Measurements from ENCODE around the gene PAX5. TPM values are rescaled to one million over a fixed set of nuclear protein-coding genes. Genes with fewer than 3 reads are reported as not detected.

The PAX5 gene
- total and polyA plus RNA-seq, 2 of the 13 experiments (the other 11 are each of a cell fraction or from before 2014, with no cell fraction given) = not detected

- H3K79me2 ChIP-seq (ENCODE audit: insufficient read depth, low read length) = no peaks in the 10 kb centered on the region
- no peaks in the 10 kb centered on the region for H4K20me1 ChIP-seq (ENCODE audit: insufficient read depth, low read length)
- H3K36me3 ChIP-seq (replicated peaks in 1 of 2; ENCODE audit: control insufficient read depth in 1 of 2, insufficient read depth in 2 of 2, low read length in 2 of 2) = no peaks in the 10 kb centered on the region
- H3K4me3 ChIP-seq (replicated peaks in 1 of 3; ENCODE audit: insufficient read depth in 1 of 3, low read depth in 2 of 3, low read length in 3 of 3) = no peak overlapping the region
- intact Hi-C loops (cut with micrococcal nuclease; ENCODE audit: unreplicated experiment) (no loop called here), in situ Hi-C loops (cut with HindIII; ENCODE audit: extremely low pct_ligation_motif_present, low pct_unique_long_range_greater_than_20kb) (no loop called here)
- H3K27me3 ChIP-seq (ENCODE audit: control insufficient read depth in 1 of 2, insufficient read depth in 2 of 2, low read length in 2 of 2) = no peaks in the 10 kb centered on the region
- no peaks in the 10 kb centered on the region for H3K4me1 ChIP-seq (ENCODE audit: insufficient read depth, low read length)
- 47% methylated on average over 6 of the region's 10 CpGs for WGBS (ENCODE audit: low lambda C conversion rate)
- no peaks in the 10 kb centered on the region for H3K9me3 ChIP-seq (ENCODE audit: low read length)
- BruUV-seq (replicated peaks) = no TSS peak
- CTCF ChIA-PET (ENCODE audit: low intra/inter-chr PET ratio, low total read pairs) = no interaction called here
- no peak for DNase-seq (ENCODE audit: low spot score)
- H2AFZ ChIP-seq (ENCODE audit: low read length) = no peak overlapping the region
- peak; percentile 36; the same call in 2 of the 3 replicates for ATAC-seq
- no peak overlapping the region for H3K9ac ChIP-seq (ENCODE audit: insufficient read depth, low read depth, low read length)
- TF ChIP-seq KLF6 (CRISPR knock-in tag; IDR thresholded peaks at IDR 0.05) (no peak), MAFF (IDR thresholded peaks at IDR 0.05; ENCODE audit: low read depth, low read length) (peak; percentile 92), MAFK (conservative IDR thresholded peaks at IDR 0.05 in 1 of 2, IDR thresholded peaks at IDR 0.05 in 1 of 2; ENCODE audit: low read length in 2 of 2) (peak; percentile 88 to 94)
- no peak overlapping the region for H3K27ac ChIP-seq (ENCODE audit: extremely low read length, insufficient read depth, low read length)
- POLR2A ChIA-PET = no interaction called here
- no peak overlapping the region for H3K4me2 ChIP-seq (ENCODE audit: low read depth, low read length)
- no peak for FAIRE-seq
Measured at GRCh38 chr9:36913393-36914211, 120.5 kb downstream of the PAX5 start.

- H3K4me1 ChIP-seq (ENCODE audit: insufficient read depth, low read length) = no peaks in the 10 kb centered on the region
- no peak for FAIRE-seq
- H3K4me3 ChIP-seq (replicated peaks in 1 of 3; ENCODE audit: insufficient read depth in 1 of 3, low read depth in 2 of 3, low read length in 3 of 3) = no peak overlapping the region
- no peaks in the 10 kb centered on the region for H3K36me3 ChIP-seq (replicated peaks in 1 of 2; ENCODE audit: control insufficient read depth in 1 of 2, insufficient read depth in 2 of 2, low read length in 2 of 2)
- ChIA-PET POLR2A (no interaction called here), CTCF (ENCODE audit: low intra/inter-chr PET ratio, low total read pairs) (no interaction called here)
- no peak overlapping the region for H2AFZ ChIP-seq (ENCODE audit: low read length)
- H4K20me1 ChIP-seq (ENCODE audit: insufficient read depth, low read length) = no peaks in the 10 kb centered on the region
- ATAC-seq = no peak
- BruUV-seq (replicated peaks) = no TSS peak
- in situ Hi-C loops (cut with HindIII; ENCODE audit: extremely low pct_ligation_motif_present, low pct_unique_long_range_greater_than_20kb) (no loop called here), intact Hi-C loops (cut with micrococcal nuclease; ENCODE audit: unreplicated experiment) (no loop called here)
- TF ChIP-seq MTA1 (CRISPR knock-in tag; IDR thresholded peaks at IDR 0.05; ENCODE audit: borderline replicate concordance) (no peak), REPIN1 (CRISPR knock-in tag; IDR thresholded peaks at IDR 0.05; ENCODE audit: borderline replicate concordance, low read depth) (no peak), ZNF770 (CRISPR knock-in tag; IDR thresholded peaks at IDR 0.05) (no peak), ARHGAP35 (CRISPR knock-in tag; IDR thresholded peaks at IDR 0.05; ENCODE audit: borderline replicate concordance) (no peak), ZNF850 (CRISPR knock-in tag; conservative IDR thresholded peaks at IDR 0.05) (no peak), YEATS4 (CRISPR knock-in tag; IDR thresholded peaks at IDR 0.05; ENCODE audit: borderline replicate concordance) (no peak), GATAD1 (CRISPR knock-in tag; IDR thresholded peaks at IDR 0.05) (no peak)
- no peaks in the 10 kb centered on the region for H3K27me3 ChIP-seq (ENCODE audit: control insufficient read depth in 1 of 2, insufficient read depth in 2 of 2, low read length in 2 of 2)
- no peak for DNase-seq (ENCODE audit: low spot score)
- H3K4me2 ChIP-seq (ENCODE audit: low read depth, low read length) = no peak overlapping the region
- WGBS (ENCODE audit: low lambda C conversion rate) = 8% methylated on average over 3 of the region's 3 CpGs
- no peaks in the 10 kb centered on the region for H3K79me2 ChIP-seq (ENCODE audit: insufficient read depth, low read length)
- H3K27ac ChIP-seq (ENCODE audit: extremely low read length, insufficient read depth, low read length) = no peak overlapping the region
- H3K9me3 ChIP-seq (ENCODE audit: low read length) = no peaks in the 10 kb centered on the region
- no peak overlapping the region for H3K9ac ChIP-seq (ENCODE audit: insufficient read depth, low read depth, low read length)
Measured at GRCh38 chr9:36912620-36913019, 121.4 kb downstream of the PAX5 start.

Measured in HepG2 (cell line).